HEK293 (cell line): Measurements from ENCODE around the gene TNIP3.

Experiments used
- CTCF ChIP-seq: fragments of 450-650 bp; formaldehyde crosslinking; IDR thresholded peaks from 2 replicates; pipeline ENCODE4 v1.5.1; 2016; ENCODE audit warnings: missing biosample characterization, missing genetic modification characterization
- ELK4 ChIP-seq: IDR thresholded peaks from 2 replicates; pipeline ENCODE4 v1.6.1; 2011; ENCODE audit warnings: mild to moderate bottlenecking, low read depth, low read length, borderline replicate concordance
- ZNF24 ChIP-seq: fragments of 450-650 bp; formaldehyde crosslinking; IDR thresholded peaks from 2 replicates; pipeline ENCODE4 v1.5.1; 2016; ENCODE audit warnings: missing biosample characterization, missing genetic modification characterization

GRCh38 chr4:121191361-121191760, 27.2 kb upstream of the TNIP3 start:
- TF ChIP-seq CTCF (tag by site-specific recombination), result no peak
- no peak for TF ChIP-seq ELK4
- no peak for TF ChIP-seq ZNF24
